Chondrocyte (in vitro differentiated cells): ENCODE data around the gene CHN1. TPM values are rescaled to one million over a fixed set of nuclear protein-coding genes. Genes with fewer than 3 reads are reported as not detected.

Experiments
- DNase-seq: peaks from one replicate; pipeline ENCODE4 v3.0.0; 2021; ENCODE audit warnings: mixed read lengths, low spot score
- H3K27ac Mint-ChIP-seq: one replicate; pipeline ENCODE4 v1.8.0; 2021; ENCODE audit warnings: mild to moderate bottlenecking, moderate library complexity, mixed read lengths; ENCODE audit not compliant: unreplicated experiment
- H3K27me3 Mint-ChIP-seq: 2 replicates; pipeline ENCODE4 v1.8.0; 2021; ENCODE audit warnings: low read depth, mixed read lengths
- H3K36me3 Mint-ChIP-seq: 2 replicates; pipeline ENCODE4 v1.8.0; 2021; ENCODE audit warnings: low read depth, mixed read lengths
- H3K4me1 Mint-ChIP-seq: 2 replicates; pipeline ENCODE4 v1.8.0; 2021; ENCODE audit warnings: low read depth, mild to moderate bottlenecking, mixed read lengths
- H3K4me3 Mint-ChIP-seq: one replicate; pipeline ENCODE4 v1.8.0; 2021; ENCODE audit warnings: mild to moderate bottlenecking, moderate library complexity, mixed read lengths; ENCODE audit not compliant: unreplicated experiment
- H3K9me3 Mint-ChIP-seq: 2 replicates; pipeline ENCODE4 v1.8.0; 2021; ENCODE audit warnings: low read depth, mixed read lengths
- CTCF ChIP-seq: fragments of 200-600 bp; sonication (generic); IDR thresholded peaks from 2 replicates; pipeline ENCODE4 v1.5.0; 2021; ENCODE audit warnings: antibody characterized with exemption, mild to moderate bottlenecking, moderate library complexity
- total RNA-seq: library from RNA; stranded (reverse); gene quantifications from 3 replicates; pipeline ENCODE4 v1.2.1, GENCODE V29; 2021

CHN1 gene
- total RNA-seq, 1 donor from 2014 or later, result 23.1 TPM

GRCh38 chr2:174992886-174993285 lies 12.3 kb downstream of the CHN1 start:
- Mint-ChIP-seq H3K36me3 (no peaks in the 10 kb centered on the region), H3K27ac (no peak overlapping the region), H3K9me3 (no peaks in the 10 kb centered on the region), H3K27me3 (peaks cover 3% of the 10 kb centered on the region), H3K4me3 (no peak overlapping the region), H3K4me1 (peaks cover 21% of the 10 kb centered on the region)
- TF ChIP-seq CTCF, result no peak
- DNase-seq, result no peak

GRCh38 chr2:174985614-174986013 lies 19.6 kb downstream of the CHN1 start:
- peaks cover 27% of the 10 kb centered on the region for H3K4me1 Mint-ChIP-seq
- H3K27ac Mint-ChIP-seq, result no peak overlapping the region

DNA sequence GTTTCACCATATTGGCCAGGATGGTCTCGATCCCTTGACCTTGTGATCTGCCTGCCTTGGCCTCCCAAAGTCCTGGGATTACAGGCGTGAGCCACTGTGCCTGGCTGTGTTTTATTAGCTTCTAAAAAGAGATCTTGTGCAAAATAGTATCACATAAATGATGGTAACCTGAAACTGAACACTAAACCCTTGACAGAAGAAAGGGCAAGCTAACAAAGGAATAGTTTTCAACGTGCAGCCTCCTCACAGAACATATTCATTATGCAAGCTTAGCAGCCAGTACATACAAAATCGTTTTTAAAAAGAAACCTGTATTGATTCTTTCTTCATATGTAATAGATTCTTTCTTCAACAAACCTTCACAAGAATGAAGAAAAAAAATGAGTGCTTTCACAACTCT lies 20.6 kb downstream of the CHN1 start:
- H3K4me1 Mint-ChIP-seq, result peaks cover 21% of the 10 kb centered on the region
- H3K27ac Mint-ChIP-seq, result no peak overlapping the region
- no peaks in the 10 kb centered on the region for H3K9me3 Mint-ChIP-seq
- no peak overlapping the region for H3K4me3 Mint-ChIP-seq
- no peaks in the 10 kb centered on the region for H3K27me3 Mint-ChIP-seq
- no peak for TF ChIP-seq CTCF
- DNase-seq, result no peak
- H3K36me3 Mint-ChIP-seq, result no peaks in the 10 kb centered on the region

More at GRCh38 chr2:174985614-174986013, 19.6 kb downstream of the CHN1 start:
- no peak for DNase-seq
- peak; percentile 98 for TF ChIP-seq CTCF
- Mint-ChIP-seq H3K9me3 (no peaks in the 10 kb centered on the region), H3K36me3 (no peaks in the 10 kb centered on the region), H3K4me3 (no peak overlapping the region), H3K27me3 (no peaks in the 10 kb centered on the region)

GRCh38 chr2:174981331-174981730 lies 23.9 kb downstream of the CHN1 start:
- Mint-ChIP-seq H3K27ac (no peak overlapping the region), H3K4me3 (no peak overlapping the region), H3K4me1 (peaks cover 21% of the 10 kb centered on the region), H3K36me3 (no peaks in the 10 kb centered on the region), H3K9me3 (no peaks in the 10 kb centered on the region), H3K27me3 (no peaks in the 10 kb centered on the region)
- TF ChIP-seq CTCF, result no peak
- DNase-seq, result no peak

DNA sequence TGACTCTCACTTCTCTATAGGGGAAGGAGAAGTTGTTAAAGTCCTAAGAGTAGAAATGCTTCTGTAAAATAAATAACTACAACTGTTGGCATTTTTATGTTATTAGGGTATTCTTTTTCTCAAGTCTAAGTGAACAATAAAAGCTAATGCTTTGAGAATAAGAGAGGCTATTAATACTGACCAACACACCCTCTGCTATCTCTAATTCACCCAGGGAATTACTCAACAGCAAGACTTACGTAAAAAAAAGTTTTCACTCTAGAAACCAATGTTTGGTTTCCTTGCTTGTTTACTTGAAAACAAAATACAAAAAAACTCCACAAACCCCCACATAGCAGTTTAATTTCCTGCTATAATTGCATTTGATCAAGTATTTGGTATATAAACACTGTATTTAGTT lies 25.2 kb downstream of the CHN1 start:
- no peaks in the 10 kb centered on the region for H3K36me3 Mint-ChIP-seq
- no peak for DNase-seq
- no peak for TF ChIP-seq CTCF
- H3K4me1 Mint-ChIP-seq, result peaks cover 20% of the 10 kb centered on the region
- no peaks in the 10 kb centered on the region for H3K27me3 Mint-ChIP-seq
- H3K27ac Mint-ChIP-seq, result no peak overlapping the region
- no peaks in the 10 kb centered on the region for H3K9me3 Mint-ChIP-seq
- no peak overlapping the region for H3K4me3 Mint-ChIP-seq
